ENCODE results near the gene PDXK. TPM values are rescaled to one million over a fixed set of nuclear protein-coding genes. Genes with fewer than 3 reads are reported as not detected.

PDXK gene
- total and polyA plus RNA-seq, 2 of the 8 experiments (the other 6 are each of a cell fraction or from before 2014, with no cell fraction given) = 78.0 to 112 TPM

GRCh38 chr21:43721939-43722338 lies 3.0 kb downstream of the PDXK start:
- POLR2A ChIA-PET (ENCODE audit: partially characterized antibody) = interaction anchor here (1.6 to 4.7 kb wide), 4 partner anchors 8 to 66 kb away, joined by 3 to 41 read pairs (median 10); no protein-coding TSS in a partner anchor
- H3K27ac ChIP-seq (ENCODE audit: low read depth, low read length) = no peak overlapping the region
- no peak overlapping the region for H3K4ac ChIP-seq (replicated peaks; ENCODE audit: insufficient read length, low read depth, low read length)
- H3K56ac ChIP-seq (replicated peaks; ENCODE audit: insufficient read length, low read depth, low read length) = no peak overlapping the region
- no peaks in the 10 kb centered on the region for H3K9me3 ChIP-seq (ENCODE audit: insufficient read depth in 2 of 2, low read depth in 1 of 2, low read length in 1 of 2)
- no peak for DNase-seq (ENCODE audit: low read depth in 1 of 2, low spot score in 2 of 2)
- H3K14ac ChIP-seq (ENCODE audit: insufficient read length) = no peak overlapping the region
- no peak overlapping the region for H2BK120ac ChIP-seq (replicated peaks; ENCODE audit: low read depth, low read length)
- H3K79me2 ChIP-seq (ENCODE audit: control insufficient read depth in 1 of 2, insufficient read depth in 2 of 2, low read length in 2 of 2) = peaks cover 14 to 45% of the 10 kb centered on the region in 2 experiments; a peak in 3 of 4 replicates
- no peak overlapping the region for H2BK20ac ChIP-seq (ENCODE audit: low read length)
- H3K18ac ChIP-seq (ENCODE audit: extremely low read depth, low read length) = no peak overlapping the region
- H3K23ac ChIP-seq (ENCODE audit: insufficient read length) = no peak overlapping the region
- no peak overlapping the region for H4K91ac ChIP-seq (replicated peaks; ENCODE audit: insufficient read length, low read length)
- H3K4me2 ChIP-seq (ENCODE audit: insufficient read depth in 1 of 2, low read depth in 2 of 2, low read length in 2 of 2) = no peak overlapping the region
- no peak overlapping the region; the same call in 1 of the 2 replicates for H4K8ac ChIP-seq (ENCODE audit: extremely low read depth, insufficient read depth, low read length)
- H4K5ac ChIP-seq (ENCODE audit: insufficient read length, low read depth, low read length) = no peak overlapping the region
- H2BK15ac ChIP-seq (ENCODE audit: low read length) = no peak overlapping the region
- WGBS, 2 experiments (ENCODE audit: extremely low coverage in 1 of 2, insufficient coverage in 1 of 2, insufficient read length in 1 of 2, insufficient replicate concordance in 2 of 2, low coverage in 1 of 2, low lambda C conversion rate in 2 of 2, missing lambda C conversion rate in 1 of 2) = 89% methylated on average over 3 of the region's 3 CpGs; no CpG with 5 or more reads in 1 of the 2 experiments
- H3K23me2 ChIP-seq (ENCODE audit: low read depth, low read length) = peaks cover 16% of the 10 kb centered on the region; the same call in 1 of the 2 replicates
- H3K36me3 ChIP-seq (ENCODE audit: control insufficient read depth in 2 of 4, insufficient read depth in 4 of 4, low read length in 3 of 4) = no peaks in the 10 kb centered on the region
- no peak overlapping the region for H2BK12ac ChIP-seq (ENCODE audit: low read depth, low read length)
- peaks cover 0 to 7% (median 5%) of the 10 kb centered on the region in 4 experiments; a peak in 4 of 7 replicates for H3K27me3 ChIP-seq (replicated peaks in 1 of 4; ENCODE audit: control insufficient read depth in 3 of 4, extremely low read depth in 1 of 4, insufficient read depth in 3 of 4, low read length in 3 of 4)
- H3K9ac ChIP-seq (replicated peaks in 1 of 4; ENCODE audit: extremely low read depth in 1 of 4, low read depth in 3 of 4, low read length in 3 of 4) = no peak overlapping the region
- FAIRE-seq = no peak
- H4K20me1 ChIP-seq (replicated peaks in 1 of 2; ENCODE audit: control insufficient read depth in 1 of 2, insufficient read depth in 2 of 2, low read length in 2 of 2) = peaks cover 8 to 25% of the 10 kb centered on the region in 2 experiments
- no peak overlapping the region for H3K4me3 ChIP-seq (ENCODE audit: extremely low read depth in 1 of 4, insufficient read depth in 2 of 4, low read depth in 3 of 4, low read length in 4 of 4)
- no peak overlapping the region for H2AFZ ChIP-seq (ENCODE audit: low read length)
- no peak overlapping the region; the same call in 1 of the 2 replicates for H2BK5ac ChIP-seq (ENCODE audit: low read depth, low read length)
- CTCF ChIA-PET (ENCODE audit: partially characterized antibody) = no interaction called here
- H3K4me1 ChIP-seq (replicated peaks in 1 of 4; ENCODE audit: control insufficient read depth in 3 of 4, insufficient read depth in 4 of 4, low read length in 3 of 4) = peaks cover 0 to 24% (median 14%) of the 10 kb centered on the region in 4 experiments; a peak in 6 of 7 replicates
- H3K79me1 ChIP-seq (ENCODE audit: low read depth, low read length) = peaks cover 22% of the 10 kb centered on the region
- H2AK5ac ChIP-seq (ENCODE audit: low read depth, low read length) = no peak overlapping the region
- TF ChIP-seq TAF1 (IDR thresholded peaks at IDR 0.05; ENCODE audit: low read depth, low read length) = no peak
- no peak for TF ChIP-seq CEBPB (IDR thresholded peaks at IDR 0.05; ENCODE audit: low read depth, low read length)
- no peak for TF ChIP-seq CHD1 (IDR thresholded peaks at IDR 0.05; ENCODE audit: low read depth, low read length)
- TF ChIP-seq RNF2 (IDR thresholded peaks at IDR 0.05; ENCODE audit: borderline replicate concordance, low read depth, low read length, missing control alignments, poor library complexity, severe bottlenecking) = no peak
- no peak for TF ChIP-seq SUZ12 (IDR thresholded peaks at IDR 0.05; ENCODE audit: low read length)
- no peak for TF ChIP-seq GABPA (IDR thresholded peaks at IDR 0.05; ENCODE audit: borderline replicate concordance, insufficient read depth, low read length)
- no peak for TF ChIP-seq POU5F1 (IDR thresholded peaks at IDR 0.05; ENCODE audit: low read depth, low read length)
- no peak for TF ChIP-seq TBP (IDR thresholded peaks at IDR 0.05; ENCODE audit: low read depth, low read length)
- no peak for TF ChIP-seq HDAC6 (IDR thresholded peaks at IDR 0.05; ENCODE audit: low read depth, low read length)
- TF ChIP-seq ATF3 (IDR thresholded peaks at IDR 0.05; ENCODE audit: insufficient read depth, low read depth, low read length) = no peak
- no peak for TF ChIP-seq PHF8 (conservative IDR thresholded peaks at IDR 0.05; ENCODE audit: low read depth, low read length)
- no peak for TF ChIP-seq CHD2 (IDR thresholded peaks at IDR 0.05; ENCODE audit: low read length)
- no peak for TF ChIP-seq RAD21 (IDR thresholded peaks at IDR 0.05 in 1 of 2, conservative IDR thresholded peaks at IDR 0.05 in 1 of 2; ENCODE audit: low read depth in 2 of 2, low read length in 2 of 2)

Data from H1 (cell line).